ENCODE measurements around the gene HNRNPLL. TPM values are rescaled to one million over a fixed set of nuclear protein-coding genes. Genes with fewer than 3 reads are reported as not detected.

HNRNPLL gene
- polyA plus RNA-seq, 1 experiment = 26.6 TPM

- no peaks in the 10 kb centered on the region for H3K27me3 ChIP-seq (ENCODE audit: control insufficient read depth, insufficient read depth, low read length)
- H3K4me3 ChIP-seq (ENCODE audit: low read depth, low read length) = no peak overlapping the region
- TF ChIP-seq CTCF (IDR thresholded peaks at IDR 0.05; ENCODE audit: insufficient read depth, low read depth, low read length) = no peak
- ChIA-PET CTCF (interaction anchor here (2.1 kb wide), 1 partner anchor 10 kb away, joined by 10 read pairs; no protein-coding TSS in a partner anchor), POLR2A (no interaction called here)
- H3K36me3 ChIP-seq (ENCODE audit: control insufficient read depth, insufficient read depth, low read length) = peaks cover 7% of the 10 kb centered on the region; the same call in 1 of the 2 replicates
- no peak for DNase-seq (ENCODE audit: low read depth)
Observed at GRCh38 chr2:38571193-38571592, 31.5 kb downstream of the HNRNPLL start.

DNA sequence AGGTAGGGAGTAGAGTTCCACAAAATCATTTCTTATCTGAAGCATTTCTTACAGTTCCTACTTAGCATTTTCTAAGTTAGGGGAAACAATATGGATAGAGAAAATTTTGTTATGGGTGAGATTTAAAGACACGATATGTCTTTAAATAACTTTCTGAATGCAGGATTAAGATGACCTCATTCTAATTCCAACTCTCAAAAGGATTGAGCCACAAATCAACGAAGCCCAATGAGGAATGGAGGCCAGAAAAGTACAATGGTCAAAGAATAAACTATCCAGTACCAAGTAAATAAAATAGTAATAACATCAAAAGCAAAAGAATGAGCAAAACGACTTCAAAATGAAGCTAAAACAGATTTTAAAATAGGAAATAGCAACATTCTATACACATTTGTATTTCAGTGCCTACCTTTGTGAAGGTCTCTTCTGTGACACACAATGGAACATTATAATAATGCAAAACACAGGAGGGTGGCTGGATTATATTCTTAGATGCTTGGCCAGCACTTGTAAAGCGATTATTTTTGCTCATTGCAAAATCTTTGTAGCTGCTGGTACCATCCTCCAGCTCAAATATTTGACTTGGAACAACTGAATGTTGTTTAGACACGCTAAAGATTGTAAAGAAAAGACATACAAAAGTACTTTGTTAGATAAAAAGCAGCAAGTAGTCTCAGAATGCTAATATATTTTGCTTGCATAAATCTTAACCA is 33.8 kb downstream of the HNRNPLL start:
- no peak overlapping the region for H3K4me3 ChIP-seq (ENCODE audit: low read depth, low read length)
- H3K36me3 ChIP-seq (ENCODE audit: control insufficient read depth, insufficient read depth, low read length) = peaks cover 7% of the 10 kb centered on the region
- no peak for TF ChIP-seq CTCF (IDR thresholded peaks at IDR 0.05; ENCODE audit: insufficient read depth, low read depth, low read length)
- ChIA-PET POLR2A (no interaction called here), CTCF (interaction anchor here (0.5 to 3.8 kb wide), 6 partner anchors 13 to 173 kb away, joined by 3 to 14 read pairs (median 3); no protein-coding TSS in a partner anchor)
- DNase-seq (ENCODE audit: low read depth) = no peak
- no peaks in the 10 kb centered on the region for H3K27me3 ChIP-seq (ENCODE audit: control insufficient read depth, insufficient read depth, low read length)

DNA sequence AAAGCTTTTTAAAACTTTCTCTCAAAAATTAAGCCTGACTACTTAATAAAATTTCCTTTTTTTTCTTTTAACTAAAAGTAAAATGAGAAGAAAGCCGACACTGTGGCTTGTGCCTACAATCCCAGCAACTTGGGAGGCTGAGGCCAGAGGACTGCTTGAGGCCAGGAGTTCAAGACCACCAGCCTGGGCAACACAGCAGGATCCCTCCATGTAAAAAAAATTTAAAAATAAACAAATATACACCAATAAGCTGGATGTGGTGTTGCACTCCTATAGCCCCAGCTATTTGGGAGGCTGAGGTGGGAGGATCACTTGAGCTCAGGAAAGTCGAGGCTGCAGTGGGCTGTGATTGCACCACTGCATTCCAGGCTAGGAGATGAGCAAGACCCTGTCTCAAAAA is 37.4 kb downstream of the HNRNPLL start:
- ChIA-PET POLR2A (no interaction called here), CTCF (interaction anchor here (0.5 to 2.0 kb wide), 7 partner anchors 10 to 1322 kb away, joined by 3 to 10 read pairs (median 4); no protein-coding TSS in a partner anchor)
- TF ChIP-seq CTCF (IDR thresholded peaks at IDR 0.05; ENCODE audit: insufficient read depth, low read depth, low read length) = no peak
- peaks cover 5% of the 10 kb centered on the region for H3K36me3 ChIP-seq (ENCODE audit: control insufficient read depth, insufficient read depth, low read length)
- no peaks in the 10 kb centered on the region for H3K27me3 ChIP-seq (ENCODE audit: control insufficient read depth, insufficient read depth, low read length)
- DNase-seq (ENCODE audit: low read depth) = no peak
- H3K4me3 ChIP-seq (ENCODE audit: low read depth, low read length) = no peak overlapping the region

GRCh38 chr2:38561691-38562090 is 41.0 kb downstream of the HNRNPLL start:
- no peak for DNase-seq (ENCODE audit: low read depth)
- no peak for TF ChIP-seq CTCF (IDR thresholded peaks at IDR 0.05; ENCODE audit: insufficient read depth, low read depth, low read length)
- Histone ChIP-seq H3K36me3 (ENCODE audit: control insufficient read depth, insufficient read depth, low read length) (peaks cover 3% of the 10 kb centered on the region), H3K4me3 (ENCODE audit: low read depth, low read length) (no peak overlapping the region), H3K27me3 (ENCODE audit: control insufficient read depth, insufficient read depth, low read length) (no peaks in the 10 kb centered on the region)
- ChIA-PET CTCF (interaction anchor here (1.3 kb wide), 1 partner anchor 20 kb away, joined by 3 read pairs; no protein-coding TSS in a partner anchor), POLR2A (no interaction called here)

- TF ChIP-seq CTCF (IDR thresholded peaks at IDR 0.05; ENCODE audit: insufficient read depth, low read depth, low read length) = no peak
- Histone ChIP-seq H3K4me3 (ENCODE audit: low read depth, low read length) (no peak overlapping the region), H3K36me3 (ENCODE audit: control insufficient read depth, insufficient read depth, low read length) (peaks cover 5% of the 10 kb centered on the region), H3K27me3 (ENCODE audit: control insufficient read depth, insufficient read depth, low read length) (no peaks in the 10 kb centered on the region)
- ChIA-PET CTCF (no interaction called here), POLR2A (no interaction called here)
- DNase-seq (ENCODE audit: low read depth) = no peak
Observed at GRCh38 chr2:38560092-38560491, 42.6 kb downstream of the HNRNPLL start.

Data from BJ (cell line).